Colonic mucosa (tissue), 4 donors: ENCODE results near the gene MFSD6. TPM values are rescaled to one million over a fixed set of nuclear protein-coding genes. Genes with fewer than 3 reads are reported as not detected.

ENCODE experiments used
- DNase-seq: peaks from one replicate; pipeline ENCODE4 v3.0.0-alpha.2; 2020
- H3K27ac ChIP-seq: fragments of 200-600 bp; one replicate; pipeline ENCODE4 v1.8.0; 2021
- H3K27me3 ChIP-seq: fragments of 200-600 bp; one replicate; pipeline ENCODE4 v1.8.0; 2021
- H3K36me3 ChIP-seq: fragments of 200-600 bp; one replicate; pipeline ENCODE4 v1.8.0; 2021
- H3K4me1 ChIP-seq: fragments of 200-600 bp; one replicate; pipeline ENCODE4 v1.8.0; 2021; ENCODE audit warnings: mild to moderate bottlenecking
- H3K4me3 ChIP-seq: fragments of 200-600 bp; one replicate; pipeline ENCODE4 v1.8.0; 2021
- H3K9ac ChIP-seq, 2 donors: one replicate each; pipeline ENCODE4 v1.7.0; 2013; ENCODE audit warnings: control low read depth in 2 of 2, low read depth in 2 of 2, low read length in 2 of 2
- H3K9me3 ChIP-seq: fragments of 200-600 bp; one replicate; pipeline ENCODE4 v1.8.0; 2021
- CTCF ChIP-seq: fragments of 200-600 bp; IDR thresholded peaks from one replicate; pipeline ENCODE4 v1.8.0; 2022; ENCODE audit warnings: antibody characterized with exemption, mild to moderate bottlenecking
- intact Hi-C: fragments of 100-400 bp; cut with DNase I; formaldehyde crosslinking; loops from one replicate; pipeline ENCODE4 v1.14.1; 2022
- total RNA-seq, 2 donors: library from RNA; stranded (reverse); fragmentation: NEBNext Ultra II Directional in 1 of 2; extraction: Animal tissue kit (Norgen Biotek cat#: 25700) in 1 of 2; gene quantifications; one replicate each; pipeline ENCODE4 v1.2.1, GENCODE V29; 2021
- donor health status: healthy.
- donor health status: DM: no; HTN: no; CAD: no.
- donor health status: DM: no; HTN: no; CAD: no.

The MFSD6 gene
- total RNA-seq, 2 donors from 2014 or later: 60.9 to 83.3 TPM

DNA sequence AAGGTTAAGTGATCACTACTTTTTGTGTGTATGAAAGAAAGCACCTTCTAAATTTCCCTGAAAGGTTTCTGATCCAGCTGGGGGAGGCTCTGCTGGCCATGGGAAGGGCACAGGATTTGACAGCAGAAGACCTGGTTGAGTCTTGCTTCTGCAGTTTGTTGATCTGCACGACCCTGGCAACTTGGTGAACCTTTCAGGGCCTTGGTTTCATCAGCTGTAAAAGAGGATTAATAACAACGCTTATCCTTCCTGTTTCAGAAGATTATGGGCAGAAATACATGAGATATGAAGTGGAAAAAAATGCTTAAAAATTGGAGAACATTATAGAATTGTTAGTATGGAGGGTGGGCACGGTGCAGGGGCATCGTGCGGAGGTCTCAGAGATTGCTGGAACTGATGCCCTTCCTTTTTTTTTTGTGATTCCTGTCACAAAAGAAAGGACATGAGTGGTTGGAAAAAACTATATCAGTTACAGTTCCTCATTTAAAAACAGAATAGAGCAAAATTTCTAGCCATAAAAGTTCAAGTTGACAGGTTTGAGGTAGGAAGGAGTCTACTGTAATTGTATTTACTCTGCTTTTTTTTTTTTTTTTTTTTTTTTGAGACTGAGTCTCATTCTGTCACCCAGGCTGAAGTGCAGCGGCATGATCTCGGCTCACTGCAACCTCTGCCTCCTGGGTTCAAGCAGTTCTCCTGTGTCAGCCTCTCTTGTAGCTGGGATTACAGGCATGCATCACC is 47.4 kb downstream of the MFSD6 start:
- intact Hi-C loops: no loop called here
- H3K9me3 ChIP-seq: no peaks in the 10 kb centered on the region

GRCh38 chr2:190456833-190457232 is 48.7 kb downstream of the MFSD6 start:
- TF ChIP-seq CTCF: no peak
- intact Hi-C loops: no loop called here

More for the DNA sequence above, 47.4 kb downstream of the MFSD6 start:
- no peaks in the 10 kb centered on the region for H3K4me1 ChIP-seq
- no peak overlapping the region for H3K9ac ChIP-seq
- no peak overlapping the region for H3K27ac ChIP-seq
- H3K4me3 ChIP-seq: no peak overlapping the region
- DNase-seq: no peak
- H3K27me3 ChIP-seq: no peaks in the 10 kb centered on the region
- TF ChIP-seq CTCF: no peak
- H3K36me3 ChIP-seq: no peaks in the 10 kb centered on the region

GRCh38 chr2:190457256-190457655 is 49.1 kb downstream of the MFSD6 start:
- intact Hi-C loops: no loop called here
- TF ChIP-seq CTCF: no peak
- Histone ChIP-seq H3K4me1 (no peaks in the 10 kb centered on the region), H3K27ac (no peak overlapping the region), H3K36me3 (no peaks in the 10 kb centered on the region), H3K9ac (no peak overlapping the region), H3K4me3 (no peak overlapping the region), H3K27me3 (no peaks in the 10 kb centered on the region), H3K9me3 (no peaks in the 10 kb centered on the region)
- DNase-seq: no peak

More at GRCh38 chr2:190456833-190457232, 48.7 kb downstream of the MFSD6 start:
- Histone ChIP-seq H3K36me3 (no peaks in the 10 kb centered on the region), H3K9me3 (no peaks in the 10 kb centered on the region), H3K4me3 (no peak overlapping the region), H3K27me3 (no peaks in the 10 kb centered on the region), H3K27ac (no peak overlapping the region), H3K9ac (no peak overlapping the region), H3K4me1 (no peaks in the 10 kb centered on the region)
- DNase-seq: no peak

DNA sequence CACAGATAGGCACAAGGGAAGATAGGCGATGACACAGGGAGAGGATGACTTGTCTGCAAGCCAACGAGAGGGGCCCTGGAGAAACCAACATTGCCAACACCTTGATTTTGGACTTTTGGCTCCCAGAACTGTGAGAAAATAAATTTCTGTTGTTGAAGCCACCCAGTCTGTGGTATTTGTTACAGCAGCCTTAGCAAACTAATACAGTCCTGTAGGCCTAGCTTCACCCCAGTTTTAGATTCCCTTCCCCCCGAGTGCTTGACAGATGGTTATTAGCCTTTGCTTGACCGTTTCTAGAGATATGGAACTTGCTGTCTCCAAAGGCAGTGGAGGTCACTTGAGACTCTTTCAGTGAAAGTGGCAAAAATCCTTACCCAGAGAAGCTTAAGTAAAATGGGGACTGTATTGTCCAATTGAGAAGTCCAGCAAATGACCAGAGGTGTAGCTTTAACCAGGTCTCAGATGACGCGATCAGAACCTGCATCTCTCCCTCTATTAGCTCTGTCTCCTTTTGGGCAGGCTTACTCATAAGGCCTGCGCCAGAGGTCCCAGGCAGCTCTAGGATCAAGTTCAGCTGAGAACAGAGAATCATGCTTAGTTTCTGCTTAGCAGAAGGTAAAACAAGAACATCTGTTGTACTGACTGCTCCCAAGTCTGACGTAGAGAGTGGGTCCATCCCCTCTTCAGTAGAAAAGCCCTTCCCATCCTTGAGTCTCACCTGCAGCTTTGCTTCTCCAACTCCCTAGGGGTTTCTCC is 50.4 kb downstream of the MFSD6 start:
- Histone ChIP-seq H3K9ac (no peak overlapping the region), H3K27me3 (no peaks in the 10 kb centered on the region), H3K27ac (no peak overlapping the region), H3K36me3 (no peaks in the 10 kb centered on the region), H3K4me3 (no peak overlapping the region), H3K4me1 (no peaks in the 10 kb centered on the region), H3K9me3 (no peaks in the 10 kb centered on the region)
- no peak for TF ChIP-seq CTCF
- intact Hi-C loops: no loop called here
- no peak for DNase-seq

DNA sequence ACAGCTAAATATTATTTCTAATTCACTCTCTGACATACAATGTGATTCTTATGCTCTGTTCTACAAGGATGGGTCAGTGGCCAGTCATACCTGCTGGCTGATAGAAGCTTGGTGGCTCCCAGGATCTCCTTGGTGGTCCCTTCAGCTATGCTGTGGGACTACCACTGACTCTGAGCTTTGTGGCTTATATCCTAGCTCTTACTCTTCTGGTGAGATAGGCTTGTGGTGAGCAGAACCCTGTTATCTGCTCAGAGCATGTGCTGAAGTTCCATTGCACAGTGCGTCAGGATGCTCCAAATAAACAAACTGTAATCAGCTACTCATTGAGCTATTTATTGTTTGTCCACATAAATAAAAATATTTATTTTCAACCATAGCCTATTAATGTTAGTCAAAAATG is 51.7 kb downstream of the MFSD6 start:
- no peak overlapping the region for H3K9ac ChIP-seq
- no peak for DNase-seq

More for the DNA sequence above, 51.7 kb downstream of the MFSD6 start:
- Histone ChIP-seq H3K27ac (no peak overlapping the region), H3K27me3 (no peaks in the 10 kb centered on the region), H3K4me3 (no peak overlapping the region), H3K9me3 (no peaks in the 10 kb centered on the region), H3K36me3 (no peaks in the 10 kb centered on the region), H3K4me1 (no peaks in the 10 kb centered on the region)
- no peak for TF ChIP-seq CTCF
- intact Hi-C loops: no loop called here
